HEK293 (cell line): Measurements from ENCODE around the gene MBD6.

Source experiments
- KLF10 ChIP-seq: fragments of 450-650 bp; IDR thresholded peaks from 2 replicates; pipeline ENCODE4 v1.5.1; 2018; ENCODE audit warnings: missing biosample characterization, mild to moderate bottlenecking, missing genetic modification characterization
- KLF7 ChIP-seq: fragments of 450-650 bp; formaldehyde crosslinking; IDR thresholded peaks from 2 replicates; pipeline ENCODE4 v1.5.1; 2016; ENCODE audit warnings: missing biosample characterization, missing genetic modification characterization, borderline replicate concordance
- MYNN ChIP-seq: fragments of 450-650 bp; formaldehyde crosslinking; IDR thresholded peaks from 2 replicates; pipeline ENCODE4 v1.5.1; 2016; ENCODE audit warnings: missing biosample characterization, missing genetic modification characterization, borderline replicate concordance
- SCRT2 ChIP-seq: fragments of 450-650 bp; formaldehyde crosslinking; IDR thresholded peaks from 2 replicates; pipeline ENCODE4 v1.5.1; 2016; ENCODE audit warnings: missing biosample characterization, missing genetic modification characterization
- SP2 ChIP-seq: fragments of 450-650 bp; formaldehyde crosslinking; IDR thresholded peaks from 2 replicates; pipeline ENCODE4 v1.5.1; 2016; ENCODE audit warnings: missing biosample characterization, missing genetic modification characterization
- SP7 ChIP-seq: fragments of 450-650 bp; formaldehyde crosslinking; IDR thresholded peaks from 2 replicates; pipeline ENCODE4 v1.5.1; 2016; ENCODE audit warnings: missing biosample characterization, missing genetic modification characterization
- YY2 ChIP-seq: fragments of 450-650 bp; formaldehyde crosslinking; IDR thresholded peaks from 2 replicates; pipeline ENCODE4 v1.5.1; 2016; ENCODE audit warnings: missing biosample characterization, missing genetic modification characterization
- ZBTB17 ChIP-seq: fragments of 450-650 bp; formaldehyde crosslinking; IDR thresholded peaks from 2 replicates; pipeline ENCODE4 v1.5.1; 2016; ENCODE audit warnings: missing biosample characterization, missing genetic modification characterization
- ZBTB7A ChIP-seq: fragments of 450-650 bp; formaldehyde crosslinking; IDR thresholded peaks from 2 replicates; pipeline ENCODE4 v1.5.1; 2016; ENCODE audit warnings: low read depth, missing biosample characterization, missing genetic modification characterization
- ZNF146 ChIP-seq: fragments of 450-650 bp; formaldehyde crosslinking; IDR thresholded peaks from 2 replicates; pipeline ENCODE4 v1.5.1; 2016; ENCODE audit warnings: missing biosample characterization, missing genetic modification characterization
- ZNF214 ChIP-seq: fragments of 450-650 bp; formaldehyde crosslinking; IDR thresholded peaks from 2 replicates; pipeline ENCODE4 v1.5.1; 2017; ENCODE audit warnings: missing biosample characterization, mild to moderate bottlenecking, missing genetic modification characterization, borderline replicate concordance
- ZNF292 ChIP-seq: fragments of 450-650 bp; formaldehyde crosslinking; IDR thresholded peaks from 2 replicates; pipeline ENCODE4 v1.5.1; 2016; ENCODE audit warnings: low read depth, missing biosample characterization, missing genetic modification characterization, borderline replicate concordance
- ZNF324 ChIP-seq: fragments of 450-650 bp; formaldehyde crosslinking; IDR thresholded peaks from 2 replicates; pipeline ENCODE4 v1.5.1; 2016; ENCODE audit warnings: missing biosample characterization, missing genetic modification characterization
- ZNF433 ChIP-seq: fragments of 450-650 bp; formaldehyde crosslinking; IDR thresholded peaks from 2 replicates; pipeline ENCODE4 v1.5.1; 2016; ENCODE audit warnings: missing biosample characterization, missing genetic modification characterization, low read depth
- ZNF473 ChIP-seq: fragments of 450-650 bp; formaldehyde crosslinking; IDR thresholded peaks from 2 replicates; pipeline ENCODE4 v1.5.1; 2017; ENCODE audit warnings: missing biosample characterization, missing genetic modification characterization
- ZNF518A ChIP-seq: fragments of 450-650 bp; formaldehyde crosslinking; conservative IDR thresholded peaks from 2 replicates; pipeline ENCODE4 v1.5.1; 2016; ENCODE audit warnings: low read depth, missing biosample characterization, missing genetic modification characterization
- ZNF561 ChIP-seq: fragments of 450-650 bp; IDR thresholded peaks from 2 replicates; pipeline ENCODE4 v1.5.1; 2018; ENCODE audit warnings: missing biosample characterization, missing genetic modification characterization, borderline replicate concordance
- ZNF670 ChIP-seq: fragments of 450-650 bp; formaldehyde crosslinking; IDR thresholded peaks from 2 replicates; pipeline ENCODE4 v1.5.1; 2016; ENCODE audit warnings: missing biosample characterization, missing genetic modification characterization, low read depth
- ZNF792 ChIP-seq: fragments of 450-650 bp; formaldehyde crosslinking; IDR thresholded peaks from 2 replicates; pipeline ENCODE4 v1.5.1; 2016; ENCODE audit warnings: missing biosample characterization, missing genetic modification characterization
- ZSCAN4 ChIP-seq: fragments of 450-650 bp; formaldehyde crosslinking; IDR thresholded peaks from 2 replicates; pipeline ENCODE4 v1.5.1; 2017; ENCODE audit warnings: missing biosample characterization, missing genetic modification characterization
- TF ChIP-seq, protein P1 (sequence below): fragments of 450-650 bp; formaldehyde crosslinking; optimal IDR thresholded peaks from 2 replicates; pipeline ENCODE3; 2016; ENCODE audit warnings: missing biosample characterization, mild to moderate bottlenecking, missing genetic modification characterization
- TF ChIP-seq, protein P2 (sequence below): fragments of 450-650 bp; IDR thresholded peaks from 2 replicates; pipeline ENCODE4 v1.5.1; 2018; ENCODE audit warnings: missing biosample characterization, mild to moderate bottlenecking, missing genetic modification characterization

MBD6 gene

GRCh38 chr12:57522887-57523705 is 472 bp downstream of the MBD6 start (continued):
- TF ChIP-seq, protein P1, sequence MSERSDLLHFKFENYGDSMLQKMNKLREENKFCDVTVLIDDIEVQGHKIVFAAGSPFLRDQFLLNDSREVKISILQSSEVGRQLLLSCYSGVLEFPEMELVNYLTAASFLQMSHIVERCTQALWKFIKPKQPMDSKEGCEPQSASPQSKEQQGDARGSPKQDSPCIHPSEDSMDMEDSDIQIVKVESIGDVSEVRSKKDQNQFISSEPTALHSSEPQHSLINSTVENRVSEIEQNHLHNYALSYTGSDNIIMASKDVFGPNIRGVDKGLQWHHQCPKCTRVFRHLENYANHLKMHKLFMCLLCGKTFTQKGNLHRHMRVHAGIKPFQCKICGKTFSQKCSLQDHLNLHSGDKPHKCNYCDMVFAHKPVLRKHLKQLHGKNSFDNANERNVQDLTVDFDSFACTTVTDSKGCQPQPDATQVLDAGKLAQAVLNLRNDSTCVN = no peak
- TF ChIP-seq KLF10 (tag by site-specific recombination) = no peak
- TF ChIP-seq ZNF670 (tag by site-specific recombination) = no peak
- peak; percentile 85 for TF ChIP-seq SP2 (tag by site-specific recombination)
- TF ChIP-seq ZSCAN4 (tag by site-specific recombination) = no peak
- TF ChIP-seq, protein P2, sequence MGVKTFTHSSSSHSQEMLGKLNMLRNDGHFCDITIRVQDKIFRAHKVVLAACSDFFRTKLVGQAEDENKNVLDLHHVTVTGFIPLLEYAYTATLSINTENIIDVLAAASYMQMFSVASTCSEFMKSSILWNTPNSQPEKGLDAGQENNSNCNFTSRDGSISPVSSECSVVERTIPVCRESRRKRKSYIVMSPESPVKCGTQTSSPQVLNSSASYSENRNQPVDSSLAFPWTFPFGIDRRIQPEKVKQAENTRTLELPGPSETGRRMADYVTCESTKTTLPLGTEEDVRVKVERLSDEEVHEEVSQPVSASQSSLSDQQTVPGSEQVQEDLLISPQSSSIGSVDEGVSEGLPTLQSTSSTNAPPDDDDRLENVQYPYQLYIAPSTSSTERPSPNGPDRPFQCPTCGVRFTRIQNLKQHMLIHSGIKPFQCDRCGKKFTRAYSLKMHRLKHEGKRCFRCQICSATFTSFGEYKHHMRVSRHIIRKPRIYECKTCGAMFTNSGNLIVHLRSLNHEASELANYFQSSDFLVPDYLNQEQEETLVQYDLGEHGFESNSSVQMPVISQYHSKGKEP (tag by site-specific recombination) = no peak
- no peak for TF ChIP-seq KLF7
- TF ChIP-seq ZNF214 (tag by site-specific recombination) = no peak
- no peak for TF ChIP-seq ZBTB17 (tag by site-specific recombination)
- no peak for TF ChIP-seq ZNF433 (tag by site-specific recombination)
- TF ChIP-seq ZNF146 = no peak
- TF ChIP-seq ZBTB7A (tag by site-specific recombination) = no peak
- no peak for TF ChIP-seq ZNF518A
- no peak for TF ChIP-seq ZNF473
- no peak for TF ChIP-seq ZNF292 (tag by site-specific recombination)
- no peak for TF ChIP-seq YY2
- no peak for TF ChIP-seq ZNF324 (tag by site-specific recombination)
- TF ChIP-seq ZNF792 (tag by site-specific recombination) = no peak
- no peak for TF ChIP-seq MYNN
- no peak for TF ChIP-seq SCRT2 (tag by site-specific recombination)
- no peak for TF ChIP-seq ZNF561 (tag by site-specific recombination)
- no peak for TF ChIP-seq SP7 (tag by site-specific recombination)
